HG02678 (cell line): ENCODE measurements around the gene ALDH3B1.
A peak's percentile ranks its signal among the peaks of the same experiment; 100 is the strongest.

Source experiments
- ATAC-seq: cut with Tn5 transposase; IDR thresholded peaks from one replicate; pipeline ENCODE4 v1.9.1; 2021; ENCODE audit warnings: mild to moderate bottlenecking, moderate library complexity; ENCODE audit not compliant: unreplicated experiment

ALDH3B1 gene

DNA sequence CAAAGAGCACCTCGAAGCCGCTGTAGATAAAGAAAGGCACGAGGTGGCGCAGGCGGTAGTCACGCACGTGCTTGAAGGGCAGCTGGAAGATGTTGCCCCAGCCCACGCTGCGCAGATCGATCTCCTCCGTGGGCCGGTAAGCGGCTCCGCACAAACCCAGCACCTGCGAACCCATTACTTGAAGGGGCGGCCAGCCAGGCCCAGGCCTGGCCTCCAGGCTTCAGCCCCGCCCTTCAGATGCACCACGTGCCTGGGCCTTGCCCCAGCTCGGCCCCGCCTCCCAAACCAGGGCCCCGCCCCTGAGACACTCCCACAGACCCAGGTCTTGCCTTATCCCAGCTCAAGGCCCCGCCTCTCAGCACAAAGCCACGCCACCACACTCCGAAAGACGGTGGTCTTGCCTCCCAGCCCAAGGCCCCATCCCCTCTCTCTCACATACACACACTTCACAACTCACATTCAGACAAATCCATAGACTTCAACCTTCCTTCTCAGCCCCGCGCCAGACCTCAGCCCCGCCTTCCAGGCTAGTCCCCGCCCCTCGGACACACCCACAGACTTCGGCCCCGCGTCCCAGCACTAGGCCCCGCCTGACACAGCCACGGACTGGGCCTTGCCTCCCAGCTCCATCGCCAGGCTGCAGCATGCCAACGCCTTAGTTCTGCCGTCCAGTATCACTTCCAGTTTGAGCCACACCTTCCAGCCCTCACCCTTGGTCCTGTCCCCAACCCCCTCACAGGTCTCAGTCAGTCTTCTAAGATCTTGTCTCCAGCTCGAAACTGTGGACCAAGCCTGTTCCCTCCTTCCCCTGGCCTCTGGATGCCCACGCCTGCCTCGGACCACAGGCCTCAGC, 13.3 kb upstream of the ALDH3B1 start:
- no peak for ATAC-seq

DNA sequence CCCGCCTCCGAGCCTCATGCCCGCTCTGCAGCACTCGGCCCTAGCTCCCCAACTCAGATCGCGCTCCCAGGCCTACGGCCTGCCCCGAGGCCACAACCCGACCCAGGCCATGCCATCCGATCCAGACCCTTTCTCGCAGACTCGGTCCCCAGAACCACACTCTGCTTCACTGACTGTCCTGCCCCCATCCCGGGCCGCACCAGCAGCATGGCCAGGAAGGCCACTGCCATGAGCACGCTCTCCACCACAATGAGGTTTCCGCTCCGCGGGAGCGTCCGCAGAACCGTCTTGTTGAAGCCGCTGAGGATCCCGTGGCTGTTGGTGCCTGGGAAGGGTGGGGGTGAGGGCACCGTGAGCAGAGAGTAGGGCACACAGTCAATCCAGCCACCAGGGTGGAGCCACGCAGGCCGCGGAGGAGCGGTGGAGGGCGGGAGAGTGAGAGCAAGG, 12.6 kb upstream of the ALDH3B1 start:
- ATAC-seq: no peak

DNA sequence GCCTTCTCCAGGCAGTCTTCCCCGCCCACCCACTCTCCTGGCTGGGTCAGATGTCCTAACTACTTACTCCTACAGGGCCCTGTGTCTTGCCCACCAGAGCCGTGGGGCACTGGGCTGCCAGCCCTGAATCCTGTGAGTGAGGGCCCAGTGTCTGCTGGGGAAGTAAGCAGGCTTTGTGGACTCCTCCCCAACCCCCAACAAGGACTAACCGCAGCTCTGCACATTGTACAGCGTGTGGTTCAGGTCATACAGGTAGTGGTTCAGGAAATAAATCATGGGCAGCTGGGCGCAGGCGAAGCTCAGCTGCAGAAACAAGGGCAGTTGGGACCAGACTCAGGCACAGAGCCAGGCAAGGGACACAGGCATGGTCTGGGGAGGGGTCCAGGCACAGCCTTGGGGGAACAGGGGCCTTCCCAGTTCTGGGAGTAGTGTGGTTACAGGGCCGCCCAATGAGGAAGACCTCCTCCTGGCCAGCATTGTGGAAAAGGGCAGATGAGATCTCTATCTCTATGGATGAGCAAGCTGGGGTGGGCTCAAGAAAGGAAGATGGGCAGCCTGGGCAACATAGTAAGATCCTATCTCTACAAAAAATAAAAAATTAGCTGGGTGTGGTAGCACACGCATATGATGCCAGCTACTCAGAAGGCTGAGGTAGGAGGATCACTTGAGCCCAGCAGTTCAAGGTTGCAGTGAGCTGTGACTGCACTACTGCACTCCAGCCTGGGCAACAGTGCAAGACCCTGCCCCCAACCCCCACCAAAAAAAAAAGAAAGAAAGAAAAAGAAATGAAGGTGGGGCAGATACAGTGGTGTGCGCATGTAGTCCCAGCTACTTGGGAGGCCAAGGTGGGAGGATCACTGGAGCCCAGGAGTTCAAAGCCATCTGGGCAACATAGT, 11.7 kb upstream of the ALDH3B1 start:
- ATAC-seq: no peak

DNA sequence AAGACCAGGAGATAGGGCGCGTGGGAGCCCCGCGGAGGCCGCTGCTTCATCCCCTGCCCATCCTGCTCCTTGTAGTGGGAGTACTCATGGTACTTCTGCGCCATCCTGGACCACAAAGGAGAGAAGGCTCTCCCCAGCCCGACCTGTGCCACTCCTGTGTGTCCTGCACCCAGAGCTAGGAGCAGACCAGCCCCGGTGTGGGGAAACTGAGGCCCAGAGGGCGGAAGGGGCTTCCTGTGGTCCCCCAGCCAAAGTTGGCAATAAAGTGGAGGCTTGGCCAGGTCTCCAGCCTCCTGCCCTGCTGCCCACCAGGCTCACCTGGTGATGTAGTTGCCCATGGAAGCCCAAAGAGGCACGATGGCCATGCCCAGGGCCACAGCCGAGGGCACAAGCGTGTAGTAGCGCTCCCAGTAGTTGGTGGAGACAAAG, 10.9 kb upstream of the ALDH3B1 start:
- no peak for ATAC-seq

DNA sequence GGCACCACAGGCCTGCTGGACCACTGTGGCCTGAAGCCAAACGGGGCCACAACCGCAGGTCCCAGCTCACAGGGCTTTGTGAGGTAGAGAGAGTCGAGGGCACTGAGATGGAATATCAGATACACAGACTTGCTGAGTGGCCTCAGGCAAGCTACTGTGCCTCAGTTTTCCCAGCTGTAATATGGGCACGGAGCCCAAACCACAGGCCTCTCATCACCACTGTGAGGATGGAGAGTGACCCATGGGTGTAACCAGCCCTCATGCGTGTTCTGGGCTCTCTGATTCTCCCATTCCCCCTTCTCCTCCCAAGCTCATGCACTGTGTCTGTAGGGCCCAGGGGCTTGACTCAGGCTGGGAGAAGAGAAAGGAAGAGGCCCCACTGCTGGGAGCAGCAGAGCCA, 10.4 kb upstream of the ALDH3B1 start:
- no peak for ATAC-seq

DNA sequence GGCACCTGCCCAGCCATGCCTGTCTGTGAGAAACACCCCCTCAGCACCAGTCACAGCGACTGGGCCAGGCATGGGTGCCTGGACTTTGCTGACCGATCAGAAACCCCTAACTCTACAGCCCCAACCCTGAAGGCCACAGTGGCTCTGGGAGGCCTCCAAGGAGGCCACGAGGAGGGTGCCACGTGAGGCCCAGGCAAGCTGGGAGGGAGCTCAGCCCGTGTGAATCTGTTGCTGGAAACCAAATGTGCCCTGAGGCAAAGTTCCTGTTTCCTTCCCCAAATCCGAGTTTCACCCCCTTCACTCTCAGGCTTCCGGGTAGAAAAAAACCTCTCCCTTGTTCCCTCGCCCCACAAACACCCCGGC, 7.6 kb upstream of the ALDH3B1 start:
- ATAC-seq: no peak

DNA sequence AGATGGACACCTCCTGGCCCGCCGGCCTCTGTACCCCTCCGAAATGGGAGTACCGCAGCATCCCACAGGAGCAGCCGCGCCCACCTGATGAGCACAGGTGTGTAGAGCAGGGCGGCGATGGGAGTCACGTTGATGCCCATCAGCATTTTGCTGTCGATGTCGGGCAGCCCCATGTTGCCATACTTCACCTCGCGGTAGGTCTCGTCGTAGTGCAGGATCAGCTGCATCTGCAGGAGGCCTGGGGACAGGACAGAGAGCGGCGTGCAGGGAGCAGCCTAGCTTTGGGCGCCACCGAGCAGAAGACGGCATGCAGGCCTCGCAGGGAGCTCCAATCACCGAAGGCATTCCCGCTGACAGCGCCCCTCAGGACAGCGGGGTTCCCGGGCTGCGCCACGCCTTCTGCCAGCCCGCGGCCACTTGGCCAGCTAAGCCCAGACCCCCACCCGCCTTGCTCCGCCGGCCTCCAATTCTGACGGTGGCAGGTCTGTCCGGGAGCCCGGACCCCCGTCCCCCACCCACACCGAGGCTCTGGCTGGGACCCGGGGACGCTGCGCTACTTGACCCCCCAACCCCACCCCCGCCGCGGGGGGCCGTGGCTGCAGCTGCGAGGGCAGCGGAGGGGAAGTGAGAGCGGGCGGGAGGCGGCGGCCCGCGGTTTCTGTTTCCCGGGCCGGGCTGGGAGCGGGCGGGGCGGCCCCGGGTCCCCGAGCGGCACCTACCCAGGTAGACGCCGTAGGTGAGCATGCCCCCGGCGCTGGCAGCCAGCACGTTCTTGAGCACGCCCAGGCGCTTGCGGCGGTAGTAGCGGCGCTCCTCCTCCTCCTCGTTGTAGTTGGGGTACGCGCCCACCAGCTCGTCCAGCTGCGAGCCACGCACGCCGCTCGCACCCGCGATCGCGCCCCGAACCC, 6.9 kb upstream of the ALDH3B1 start:
- ATAC-seq: peak; percentile 54

DNA sequence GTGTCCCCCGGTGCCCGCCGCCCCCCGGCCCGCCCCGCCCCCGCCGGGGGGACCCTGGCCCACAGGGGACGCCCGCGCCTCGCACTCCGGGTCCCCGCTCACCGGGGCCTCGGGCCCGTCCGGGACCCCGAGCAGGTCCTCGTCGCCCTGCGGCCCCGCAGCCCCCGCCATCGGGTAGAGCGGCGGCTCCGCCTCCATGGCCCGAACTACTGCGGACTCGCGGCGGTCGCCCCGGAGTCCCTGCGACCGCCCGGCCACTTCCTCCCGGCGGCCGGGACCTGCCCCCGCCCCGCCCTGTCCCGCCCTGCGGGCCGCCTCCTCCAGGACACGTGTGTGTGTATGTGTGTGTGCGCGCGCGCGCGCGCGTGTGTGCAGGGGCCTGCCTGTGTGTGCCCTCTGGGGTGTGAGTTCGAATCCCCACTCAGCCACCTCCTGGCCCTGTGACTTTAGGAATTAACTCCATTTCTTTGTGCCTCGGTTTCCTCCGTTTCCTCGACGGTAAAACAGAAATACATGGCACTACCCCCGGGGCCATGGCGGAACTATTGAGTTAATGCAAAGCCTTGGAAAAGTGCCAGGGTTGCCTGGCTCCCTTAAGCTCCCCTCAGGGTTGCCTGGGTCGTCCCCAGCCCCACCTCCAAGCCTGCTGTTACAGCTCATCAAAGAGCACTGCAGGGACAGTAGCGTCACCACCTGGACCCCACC, 6.1 kb upstream of the ALDH3B1 start, which contains the start of gene UNC93B1:
Gene UNC93B1 (minus strand): TSS at position 252 of the 705 bp plus-strand sequence. CDS start 54 bp downstream, at position 198.
- ATAC-seq: peak; percentile 74

DNA sequence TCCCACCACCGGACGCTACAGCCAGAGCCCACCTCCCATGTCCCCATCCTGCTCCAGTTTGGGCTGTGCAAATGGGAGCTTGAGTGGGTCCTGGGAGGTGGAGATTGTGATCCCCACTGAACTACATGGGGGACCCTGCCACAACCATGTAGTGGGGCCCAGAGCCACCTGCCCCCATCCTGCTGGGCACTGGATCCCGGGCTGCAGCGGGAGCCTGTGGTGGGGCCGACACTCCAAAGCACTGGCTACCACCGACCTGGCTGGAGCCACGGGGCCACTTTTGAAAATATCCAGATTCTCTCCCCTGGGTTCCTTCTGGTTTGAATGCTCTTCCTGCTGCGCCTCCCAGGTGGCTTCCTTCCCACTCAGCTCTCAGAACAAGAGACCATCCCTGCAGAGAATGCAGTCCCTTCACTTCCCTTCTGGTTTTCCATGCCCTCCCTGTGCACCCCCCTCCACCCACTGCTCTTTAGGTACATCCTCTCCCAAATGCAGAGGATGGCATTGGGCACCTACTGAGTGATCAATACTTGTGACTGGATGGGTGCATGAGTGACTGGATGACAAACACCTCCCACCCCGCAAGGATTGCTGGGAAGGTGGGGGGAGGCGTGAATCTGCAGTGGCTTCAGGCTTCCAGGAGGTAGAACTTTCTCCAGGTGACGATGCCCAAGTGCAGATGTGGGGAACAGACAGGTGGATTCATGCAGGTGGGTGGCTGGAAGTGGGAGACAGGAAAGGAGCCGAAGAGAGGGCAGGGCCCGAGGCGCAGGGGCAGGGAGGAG, 5.4 kb upstream of the ALDH3B1 start:
- ATAC-seq: no peak

DNA sequence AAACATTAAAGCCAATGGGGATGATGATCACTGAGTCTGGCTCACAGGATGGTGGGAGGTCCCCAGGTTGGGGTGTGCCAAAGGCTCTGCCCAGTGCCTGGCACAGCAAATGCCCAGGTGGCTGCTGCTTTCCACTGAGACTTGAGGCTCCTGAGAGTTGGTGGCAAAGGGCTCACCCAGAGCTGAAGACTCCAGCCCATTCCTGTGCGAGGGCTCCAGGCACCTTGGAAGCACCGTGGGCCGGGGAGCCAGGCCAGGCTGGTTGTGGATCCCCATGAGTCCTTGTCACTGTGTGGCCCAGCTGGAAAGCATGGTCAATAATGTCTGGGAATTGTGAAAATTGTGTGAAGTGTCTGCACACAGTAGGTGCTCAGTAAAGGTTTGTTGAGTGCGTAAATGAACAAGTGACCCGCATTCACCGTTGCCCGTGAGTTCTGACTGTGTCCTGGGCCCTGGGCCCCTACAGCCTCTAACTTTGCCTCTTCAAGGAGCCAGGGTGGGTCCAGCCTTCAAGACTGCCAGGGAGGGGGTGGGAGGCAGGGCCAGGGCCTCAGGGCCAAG, 3.4 kb upstream of the ALDH3B1 start:
- no peak for ATAC-seq

DNA sequence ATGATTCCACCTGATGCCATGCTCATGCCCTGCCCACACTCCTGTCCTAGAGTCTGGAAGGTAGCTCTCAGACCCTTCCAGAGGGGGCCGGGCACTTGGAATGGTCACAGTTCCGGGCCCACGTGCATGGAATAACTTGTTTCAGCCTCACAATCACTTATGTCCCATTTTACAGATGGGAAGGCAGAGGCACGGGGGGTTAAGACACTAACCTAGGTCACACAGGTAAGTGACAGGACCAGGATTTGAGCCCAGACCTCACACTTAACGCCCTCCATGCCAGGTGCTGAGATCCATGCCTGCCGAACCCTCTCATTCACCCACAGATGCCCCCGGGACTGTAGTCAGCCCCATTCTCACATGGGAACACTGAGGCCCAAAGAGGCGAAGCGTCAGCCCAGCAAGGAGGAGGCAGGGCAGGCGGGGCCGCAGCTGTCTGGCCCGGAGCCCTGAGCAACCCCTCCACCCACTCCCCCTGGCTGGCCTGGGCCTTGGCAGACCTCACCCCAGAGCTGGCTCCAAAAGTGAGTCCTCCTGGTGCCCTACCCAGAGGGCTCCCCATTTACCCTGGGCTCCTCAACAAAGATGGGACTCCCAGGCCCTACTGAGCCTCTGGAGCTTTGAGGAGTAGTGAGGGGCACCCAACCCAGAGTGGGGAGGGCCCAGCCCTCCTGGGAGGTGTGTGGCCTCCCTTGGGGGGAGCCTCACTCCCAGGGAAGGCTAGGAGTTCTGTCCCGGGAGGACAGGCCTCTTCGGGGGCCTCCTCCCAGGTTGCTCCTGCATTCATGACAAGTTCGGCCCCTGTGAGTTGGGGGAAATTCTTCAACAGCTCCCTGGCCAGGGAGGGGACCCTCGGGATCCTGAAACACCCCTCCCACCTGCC, 2.4 kb upstream of the ALDH3B1 start:
- no peak for ATAC-seq

DNA sequence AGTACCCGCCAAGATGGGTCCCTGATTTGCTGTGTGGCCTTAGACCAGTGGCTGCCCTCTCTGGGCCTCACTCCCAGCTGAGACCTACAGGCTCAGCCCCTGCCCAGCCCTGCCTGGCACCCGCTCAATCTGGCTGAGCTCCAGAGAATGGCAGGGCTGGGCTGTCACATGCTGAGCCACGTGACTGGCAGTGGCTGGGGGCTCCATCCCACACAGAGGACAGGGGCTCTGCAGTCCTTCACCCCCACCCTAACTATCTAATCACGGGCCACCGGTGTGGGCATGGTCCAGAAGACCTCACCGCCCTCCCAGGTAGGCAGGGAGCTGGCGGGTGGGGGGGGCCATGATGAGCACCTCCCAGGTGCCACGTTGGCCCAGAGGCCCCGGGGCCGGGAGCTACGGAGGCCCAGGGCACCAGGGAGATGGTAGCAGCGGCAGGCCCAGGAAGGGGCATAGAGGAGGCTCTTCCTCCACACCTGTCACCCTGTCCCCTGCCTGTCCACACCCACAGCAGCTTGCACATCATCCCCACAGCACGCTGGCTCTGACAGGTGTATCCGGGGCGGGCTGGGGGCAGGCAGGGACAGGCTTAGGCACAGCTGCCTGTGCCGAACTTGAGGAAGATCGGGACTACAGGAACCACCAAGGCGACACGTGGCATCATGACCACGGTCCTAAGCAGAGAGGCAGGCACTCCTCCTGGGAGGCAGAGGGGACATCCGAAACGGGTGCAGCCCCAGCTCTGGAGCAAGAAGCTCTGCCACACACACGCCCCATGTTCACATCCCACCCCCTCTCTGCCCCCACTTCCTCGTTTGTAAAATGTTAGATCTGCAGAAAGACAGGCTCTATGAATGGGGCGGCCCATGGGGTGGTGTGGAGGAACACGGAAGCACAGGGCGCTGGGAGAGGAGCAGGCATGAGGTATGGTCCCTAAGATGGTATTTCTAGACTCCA, 1.5 kb upstream of the ALDH3B1 start:
- no peak for ATAC-seq

DNA sequence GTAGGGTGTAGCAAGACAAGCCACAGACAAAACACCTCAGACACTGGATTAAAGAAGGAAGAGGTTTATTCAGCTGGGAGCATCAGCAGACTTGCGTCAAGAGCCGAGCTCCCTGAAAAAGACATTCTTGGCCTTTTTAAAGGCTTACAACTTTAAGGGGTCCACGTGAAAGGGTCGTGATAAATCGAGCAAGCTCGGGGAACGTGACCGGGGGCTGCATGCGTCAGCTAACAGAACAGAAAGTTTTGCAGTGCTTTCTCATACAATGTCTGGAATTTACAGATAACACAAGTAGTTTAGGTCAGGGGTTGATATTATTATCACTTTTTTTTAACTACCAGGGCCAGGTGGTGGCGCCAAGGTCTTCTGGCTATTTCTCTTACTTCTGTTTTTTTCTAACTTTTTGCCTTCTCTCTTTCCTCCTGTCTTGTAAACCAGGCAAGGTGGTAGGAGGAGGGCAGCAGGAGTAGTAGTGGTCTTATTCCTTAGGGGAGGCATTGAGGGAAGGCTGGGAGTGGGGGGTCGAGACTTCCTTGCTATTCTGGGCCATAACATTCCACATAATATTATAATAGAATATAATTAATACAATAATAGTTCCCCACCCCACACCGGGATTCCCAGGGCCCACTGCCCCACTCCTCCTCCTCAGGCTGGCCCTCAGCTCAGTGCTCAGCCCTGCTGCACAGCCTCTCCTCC, 587 bp upstream of the ALDH3B1 start:
- ATAC-seq: no peak

DNA sequence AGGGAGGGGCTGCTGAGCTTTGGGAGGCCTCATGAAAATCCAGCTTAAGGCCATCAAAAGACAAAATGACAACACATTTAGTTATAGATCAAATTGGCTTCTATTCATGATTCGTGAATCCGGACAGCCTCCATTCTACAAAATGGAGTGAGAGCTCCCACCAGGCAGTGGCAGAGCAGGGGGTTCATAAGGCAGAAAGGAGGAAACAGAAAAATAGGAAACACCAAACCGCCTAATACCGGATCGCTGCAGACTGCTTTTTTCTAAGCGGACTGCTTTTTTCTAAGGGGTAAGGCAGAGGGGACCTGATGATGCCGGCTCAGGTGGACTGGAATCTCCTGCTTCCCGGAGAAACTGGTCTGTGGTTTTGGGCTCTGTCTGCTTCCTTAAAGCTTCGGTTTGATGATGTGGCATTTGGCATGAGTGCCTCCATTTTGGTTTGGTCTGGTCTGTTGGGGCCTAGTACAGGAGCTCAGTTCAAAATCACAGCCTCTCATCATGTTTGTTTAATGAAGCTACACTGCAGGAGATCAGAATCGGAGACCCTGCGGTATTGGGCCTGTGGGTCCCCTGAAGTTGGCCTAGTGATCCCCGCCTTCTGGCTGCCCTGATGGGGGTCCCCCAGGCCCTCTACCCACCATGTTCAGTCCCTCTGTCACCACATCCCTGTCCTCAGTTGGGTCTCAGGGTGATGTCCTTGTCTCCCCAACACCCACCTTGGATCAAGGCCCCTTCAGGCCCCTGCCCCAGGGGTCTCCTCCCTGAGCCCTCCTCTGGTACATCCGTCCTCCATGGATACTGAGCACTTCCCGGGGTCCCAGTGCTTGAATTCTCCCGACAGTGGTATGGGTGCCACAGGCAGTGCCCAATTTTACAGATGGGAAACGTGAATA, 1.2 kb downstream of the ALDH3B1 start:
- no peak for ATAC-seq
